Lower leg skin (tissue), 4 donors: Measurements from ENCODE around the gene PRKCH. TPM values are rescaled to one million over a fixed set of nuclear protein-coding genes. Genes with fewer than 3 reads are reported as not detected.

Experiments used
- DNase-seq, 2 donors: peaks; one replicate each; pipeline ENCODE4 v3.0.0-alpha.2; 2019; ENCODE audit warnings: low spot score in 2 of 2
- H3K4me3 ChIP-seq: fragments of 200-600 bp; sonication (generic); 2 replicates; pipeline ENCODE4 v1.5.1; 2017; ENCODE audit warnings: mild to moderate bottlenecking, low read depth; ENCODE audit not compliant: poor library complexity, severe bottlenecking
- POLR2A ChIP-seq, 2 donors: fragments of 450-650 bp; IDR thresholded peaks; one replicate each; pipeline ENCODE4 v1.6.1; 2016 to 2017; ENCODE audit warnings: antibody characterized with exemption in 2 of 2, mild to moderate bottlenecking in 1 of 2, moderate library complexity in 1 of 2
- WGBS, 2 donors: methylation state at CpG; one replicate each; pipeline ENCODE4 v1.1.5; 2018; 5-methylcytosine and 5-hydroxymethylcytosine counted together
- intact Hi-C: fragments of 100-400 bp; cut with DNase I; formaldehyde crosslinking; loops from one replicate; pipeline ENCODE4 v1.15.0; 2023; ENCODE audit warnings: low total_unique reads
- total RNA-seq, 4 donors: library from RNA; depleted of rRNA; stranded (reverse); fragments of >200 nt; gene quantifications; one replicate each; pipeline ENCODE4 v1.1.0, GENCODE V29; 2016
- TF ChIP-seq, protein P1 (sequence below), 3 donors: fragments of 450-650 bp; IDR thresholded peaks; one replicate each; pipeline ENCODE4 v1.5.1; 2016; ENCODE audit warnings: antibody characterized with exemption in 3 of 3, mild to moderate bottlenecking in 3 of 3, moderate library complexity in 2 of 3

PRKCH gene
- total RNA-seq, 4 donors from 2014 or later: 57.3 to 103 (median 66.7) TPM

GRCh38 chr14:61368114-61368710 lies 46.8 kb downstream of the PRKCH start:
- intact Hi-C loops: no loop called here
- no peak overlapping the region for H3K4me3 ChIP-seq
- DNase-seq: no peak
- TF ChIP-seq, protein P1, sequence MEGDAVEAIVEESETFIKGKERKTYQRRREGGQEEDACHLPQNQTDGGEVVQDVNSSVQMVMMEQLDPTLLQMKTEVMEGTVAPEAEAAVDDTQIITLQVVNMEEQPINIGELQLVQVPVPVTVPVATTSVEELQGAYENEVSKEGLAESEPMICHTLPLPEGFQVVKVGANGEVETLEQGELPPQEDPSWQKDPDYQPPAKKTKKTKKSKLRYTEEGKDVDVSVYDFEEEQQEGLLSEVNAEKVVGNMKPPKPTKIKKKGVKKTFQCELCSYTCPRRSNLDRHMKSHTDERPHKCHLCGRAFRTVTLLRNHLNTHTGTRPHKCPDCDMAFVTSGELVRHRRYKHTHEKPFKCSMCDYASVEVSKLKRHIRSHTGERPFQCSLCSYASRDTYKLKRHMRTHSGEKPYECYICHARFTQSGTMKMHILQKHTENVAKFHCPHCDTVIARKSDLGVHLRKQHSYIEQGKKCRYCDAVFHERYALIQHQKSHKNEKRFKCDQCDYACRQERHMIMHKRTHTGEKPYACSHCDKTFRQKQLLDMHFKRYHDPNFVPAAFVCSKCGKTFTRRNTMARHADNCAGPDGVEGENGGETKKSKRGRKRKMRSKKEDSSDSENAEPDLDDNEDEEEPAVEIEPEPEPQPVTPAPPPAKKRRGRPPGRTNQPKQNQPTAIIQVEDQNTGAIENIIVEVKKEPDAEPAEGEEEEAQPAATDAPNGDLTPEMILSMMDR (IDR thresholded peaks at IDR 0.05): no peak
- no peak for TF ChIP-seq POLR2A (IDR thresholded peaks at IDR 0.05)
- 50 to 65% methylated on average over 5 of the region's 5 CpGs for WGBS, 2 donors

GRCh38 chr14:61368781-61369453 lies 47.5 kb downstream of the PRKCH start:
- intact Hi-C loops: no loop called here
- H3K4me3 ChIP-seq: no peak overlapping the region
- TF ChIP-seq, protein P1 (IDR thresholded peaks at IDR 0.05): no peak
- TF ChIP-seq POLR2A (IDR thresholded peaks at IDR 0.05): no peak
- DNase-seq: no peak
- WGBS, 2 donors: 73 to 74% methylated on average over 3 of the region's 3 CpGs

- no peak overlapping the region for H3K4me3 ChIP-seq
- intact Hi-C loops: no loop called here
- TF ChIP-seq, protein P1 (IDR thresholded peaks at IDR 0.05): no peak
- TF ChIP-seq POLR2A (IDR thresholded peaks at IDR 0.05): no peak
- no peak for DNase-seq
- 89 to 93% methylated on average over 3 of the region's 3 CpGs for WGBS, 2 donors
Measured at GRCh38 chr14:61369454-61369810, 48.1 kb downstream of the PRKCH start.

- H3K4me3 ChIP-seq: no peak overlapping the region
- 83 to 85% methylated on average over 2 of the region's 2 CpGs for WGBS, 2 donors
- no peak for DNase-seq
- intact Hi-C loops: no loop called here
- TF ChIP-seq, protein P1 (IDR thresholded peaks at IDR 0.05): no peak
- TF ChIP-seq POLR2A (IDR thresholded peaks at IDR 0.05): no peak
Measured at GRCh38 chr14:61372379-61372778, 51.0 kb downstream of the PRKCH start.

DNA sequence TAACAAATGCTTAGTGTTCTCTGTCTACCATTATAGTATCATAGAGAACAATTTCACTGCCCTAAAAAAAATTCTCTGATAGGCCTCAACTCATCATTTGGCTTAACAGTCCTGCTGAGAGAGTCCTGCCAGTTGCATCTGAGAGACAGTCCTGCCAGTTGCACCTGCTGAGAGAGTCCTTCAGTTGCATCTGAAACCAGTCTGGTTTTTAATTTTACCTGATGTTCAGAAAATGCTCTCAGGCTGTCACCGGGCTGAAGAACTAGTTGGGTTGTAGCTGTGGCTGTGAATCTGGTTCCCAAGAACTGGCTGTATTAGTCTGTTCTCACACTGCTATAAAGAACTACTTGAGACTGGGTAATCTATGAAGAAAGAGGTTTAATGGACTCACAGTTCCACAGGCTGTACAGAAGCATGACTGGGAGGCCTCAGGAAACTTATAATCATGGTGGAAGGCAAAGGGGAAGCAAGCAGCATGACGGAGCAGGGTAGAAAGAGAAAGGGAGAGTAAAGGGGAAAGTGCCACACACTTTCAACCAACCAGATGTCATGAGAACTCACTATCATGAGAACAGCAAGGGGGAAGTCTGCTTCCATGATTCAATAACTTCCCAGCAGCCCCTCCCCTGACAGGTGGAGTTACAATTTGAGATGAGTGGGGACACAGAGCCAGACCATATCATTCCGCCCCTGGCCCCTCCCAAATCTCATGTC lies 51.6 kb downstream of the PRKCH start:
- 95 to 97% methylated on average over 3 of the region's 3 CpGs for WGBS, 2 donors
- DNase-seq: no peak
- TF ChIP-seq, protein P1 (IDR thresholded peaks at IDR 0.05): no peak
- TF ChIP-seq POLR2A (IDR thresholded peaks at IDR 0.05): no peak
- no peak overlapping the region for H3K4me3 ChIP-seq
- intact Hi-C loops: no loop called here
